Esophagus squamous epithelium (tissue), 5 donors: Measurements from ENCODE around the gene RAP2C. TPM values are rescaled to one million over a fixed set of nuclear protein-coding genes. Genes with fewer than 3 reads are reported as not detected.

Experiments used
- DNase-seq: peaks from one replicate; lab custom pipeline; 2025; lab: John Stamatoyannopoulos, UW
- H3K27ac ChIP-seq, 4 donors: fragments of 200-600 bp; sonication (generic); one replicate each; pipeline ENCODE4 v1.5.1; 2016 to 2019; ENCODE audit warnings: mild to moderate bottlenecking in 1 of 4
- H3K27me3 ChIP-seq, 4 donors: fragments of 200-600 bp; sonication (generic); 1 replicate in 3 of 4; 2 replicates in 1 of 4; pipeline versions ENCODE4 v1.5.1 to v1.6.0; 2017 to 2021; ENCODE audit warnings: antibody characterized with exemption in 1 of 4
- H3K36me3 ChIP-seq, 3 donors: fragments of 200-600 bp; sonication (generic); one replicate each; pipeline ENCODE4 v1.5.1; 2016 to 2019
- H3K4me1 ChIP-seq, 3 donors: fragments of 200-600 bp; sonication (generic); one replicate each; pipeline ENCODE4 v1.5.1; 2017 to 2019
- H3K4me3 ChIP-seq, 4 donors: fragments of 200-600 bp; sonication (generic); 1 replicate in 3 of 4; 2 replicates in 1 of 4; pipeline ENCODE4 v1.5.1; 2016 to 2019; ENCODE audit warnings: mild to moderate bottlenecking in 2 of 4, moderate library complexity in 1 of 4
- H3K9me3 ChIP-seq, 3 donors: fragments of 200-600 bp; sonication (generic); one replicate each; pipeline ENCODE4 v1.5.1; 2016 to 2019
- POLR2A ChIP-seq, 4 donors: fragments of 450-650 bp; IDR thresholded peaks; one replicate each; pipeline ENCODE4 v1.6.1; 2017; ENCODE audit warnings: antibody characterized with exemption in 4 of 4, mild to moderate bottlenecking in 4 of 4, moderate library complexity in 3 of 4
- WGBS, 2 donors: methylation state at CpG; one replicate each; pipeline ENCODE4 v1.1.5; 2018; 5-methylcytosine and 5-hydroxymethylcytosine counted together
- intact Hi-C: fragments of 100-400 bp; cut with DNase I; formaldehyde crosslinking; loops from one replicate; pipeline ENCODE4 v1.15.0; 2022
- total RNA-seq, 4 donors: library from RNA; depleted of rRNA; stranded (reverse); fragments of >200 nt; gene quantifications; one replicate each; pipeline ENCODE4 v1.1.0, GENCODE V29; 2016
- TF ChIP-seq, protein P1 (sequence below), 6 experiments: fragments of 450-650 bp in 4 of 6; fragments of 200-600 bp in 2 of 6; sonication (generic) in 2 of 6; IDR thresholded peaks; one replicate each; pipeline ENCODE4 v1.5.1; 2016 to 2019; ENCODE audit warnings: antibody characterized with exemption in 6 of 6, mild to moderate bottlenecking in 4 of 6, moderate library complexity in 4 of 6
- donor health status: DM: yes; HTN: yes; CAD: no.

Gene RAP2C
- total RNA-seq, 4 donors from 2014 or later: 13.8 to 25.0 (median 19.9) TPM

- Histone ChIP-seq H3K36me3 (no peaks in the 10 kb centered on the region), H3K27me3 (no peaks in the 10 kb centered on the region), H3K4me3 (no peak overlapping the region), H3K27ac (no peak overlapping the region), H3K4me1 (no peaks in the 10 kb centered on the region), H3K9me3 (no peaks in the 10 kb centered on the region)
- DNase-seq: no peak
- 62 to 76% methylated on average over 2 of the region's 2 CpGs for WGBS, 2 donors
- intact Hi-C loops: no loop called here
- TF ChIP-seq, protein P1, sequence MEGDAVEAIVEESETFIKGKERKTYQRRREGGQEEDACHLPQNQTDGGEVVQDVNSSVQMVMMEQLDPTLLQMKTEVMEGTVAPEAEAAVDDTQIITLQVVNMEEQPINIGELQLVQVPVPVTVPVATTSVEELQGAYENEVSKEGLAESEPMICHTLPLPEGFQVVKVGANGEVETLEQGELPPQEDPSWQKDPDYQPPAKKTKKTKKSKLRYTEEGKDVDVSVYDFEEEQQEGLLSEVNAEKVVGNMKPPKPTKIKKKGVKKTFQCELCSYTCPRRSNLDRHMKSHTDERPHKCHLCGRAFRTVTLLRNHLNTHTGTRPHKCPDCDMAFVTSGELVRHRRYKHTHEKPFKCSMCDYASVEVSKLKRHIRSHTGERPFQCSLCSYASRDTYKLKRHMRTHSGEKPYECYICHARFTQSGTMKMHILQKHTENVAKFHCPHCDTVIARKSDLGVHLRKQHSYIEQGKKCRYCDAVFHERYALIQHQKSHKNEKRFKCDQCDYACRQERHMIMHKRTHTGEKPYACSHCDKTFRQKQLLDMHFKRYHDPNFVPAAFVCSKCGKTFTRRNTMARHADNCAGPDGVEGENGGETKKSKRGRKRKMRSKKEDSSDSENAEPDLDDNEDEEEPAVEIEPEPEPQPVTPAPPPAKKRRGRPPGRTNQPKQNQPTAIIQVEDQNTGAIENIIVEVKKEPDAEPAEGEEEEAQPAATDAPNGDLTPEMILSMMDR (IDR thresholded peaks at IDR 0.05): no peak
- TF ChIP-seq POLR2A (IDR thresholded peaks at IDR 0.05): no peak
Measured at GRCh38 chrX:132257116-132257515, 37.9 kb upstream of the RAP2C start.

- 87 to 92% methylated on average over 4 to 5 of the region's 5 CpGs for WGBS, 2 donors
- no peak for TF ChIP-seq POLR2A (IDR thresholded peaks at IDR 0.05)
- TF ChIP-seq, protein P1 (IDR thresholded peaks at IDR 0.05): no peak
- H3K4me3 ChIP-seq: no peak overlapping the region
- intact Hi-C loops: no loop called here
- no peaks in the 10 kb centered on the region for H3K36me3 ChIP-seq
- no peaks in the 10 kb centered on the region for H3K9me3 ChIP-seq
- H3K27ac ChIP-seq: no peak overlapping the region
- H3K27me3 ChIP-seq: no peaks in the 10 kb centered on the region
- no peaks in the 10 kb centered on the region for H3K4me1 ChIP-seq
- no peak for DNase-seq
Measured at GRCh38 chrX:132236121-132236520, 16.9 kb upstream of the RAP2C start.

- Histone ChIP-seq H3K27ac (no peak overlapping the region), H3K27me3 (no peaks in the 10 kb centered on the region), H3K4me3 (no peak overlapping the region), H3K9me3 (no peaks in the 10 kb centered on the region), H3K4me1 (no peaks in the 10 kb centered on the region), H3K36me3 (no peaks in the 10 kb centered on the region)
- DNase-seq: no peak
- intact Hi-C loops: no loop called here
- TF ChIP-seq POLR2A (IDR thresholded peaks at IDR 0.05): no peak
- 73 to 93% methylated on average over 5 of the region's 5 CpGs for WGBS, 2 donors
Measured at GRCh38 chrX:132235488-132235887, 16.2 kb upstream of the RAP2C start.

- H3K36me3 ChIP-seq: no peaks in the 10 kb centered on the region
- intact Hi-C loops: no loop called here
- no peaks in the 10 kb centered on the region for H3K27me3 ChIP-seq
- H3K9me3 ChIP-seq: no peaks in the 10 kb centered on the region
- H3K27ac ChIP-seq: no peak overlapping the region
- no peak overlapping the region for H3K4me3 ChIP-seq
- 80 to 85% methylated on average over 2 of the region's 2 CpGs for WGBS, 2 donors
- no peak for DNase-seq
- TF ChIP-seq, protein P1 (IDR thresholded peaks at IDR 0.05): no peak
- no peak for TF ChIP-seq POLR2A (IDR thresholded peaks at IDR 0.05)
- H3K4me1 ChIP-seq: peaks cover 0 to 5% (median 0%) of the 10 kb centered on the region in 3 donors
Measured at GRCh38 chrX:132231587-132231986, 12.3 kb upstream of the RAP2C start.

GRCh38 chrX:132227383-132228112 is 8.3 kb upstream of the RAP2C start:
- WGBS, 2 donors: 48 to 50% methylated on average over 5 of the region's 5 CpGs
- Histone ChIP-seq H3K4me3 (no peak overlapping the region), H3K36me3 (no peaks in the 10 kb centered on the region), H3K9me3 (no peaks in the 10 kb centered on the region), H3K27ac (no peak overlapping the region), H3K27me3 (no peaks in the 10 kb centered on the region), H3K4me1 (peaks cover 0 to 5% (median 0%) of the 10 kb centered on the region in 3 donors)
- no peak for DNase-seq
- intact Hi-C loops: no loop called here
- TF ChIP-seq POLR2A (IDR thresholded peaks at IDR 0.05): no peak
- TF ChIP-seq, protein P1 (IDR thresholded peaks at IDR 0.05): no peak
